NCI-H226 (cell line): Measurements from ENCODE around the gene APAF1.

Experiments
- DNase-seq: peaks from one replicate; pipeline ENCODE4 v3.0.0-alpha.2; 2015

Gene APAF1

GRCh38 chr12:98757455-98757854, 112.4 kb downstream of the APAF1 start:
- no peak for DNase-seq

- no peak for DNase-seq
These were observed 113.2 kb downstream of the APAF1 start for GRCh38 chr12:98758331-98758730.

GRCh38 chr12:98763656-98764055, 118.6 kb downstream of the APAF1 start:
- no peak for DNase-seq

GRCh38 chr12:98767248-98767647, 122.2 kb downstream of the APAF1 start:
- DNase-seq = no peak

- no peak for DNase-seq
These were observed 124.0 kb downstream of the APAF1 start for GRCh38 chr12:98769068-98769467.

GRCh38 chr12:98770230-98770629, 125.1 kb downstream of the APAF1 start:
- DNase-seq = no peak

GRCh38 chr12:98771811-98772752, 127.0 kb downstream of the APAF1 start:
- no peak for DNase-seq

- no peak for DNase-seq
These were observed 127.7 kb downstream of the APAF1 start for GRCh38 chr12:98772818-98773217.

GRCh38 chr12:98780261-98780660, 135.2 kb downstream of the APAF1 start:
- DNase-seq = no peak

GRCh38 chr12:98783420-98783819, 138.3 kb downstream of the APAF1 start:
- DNase-seq = no peak
